Peyer's patch (tissue), 4 donors: ENCODE data around the gene EPS8L3.

ENCODE experiments used
- POLR2A ChIP-seq, 2 donors: fragments of 450-650 bp; IDR thresholded peaks; one replicate each; pipeline ENCODE4 v1.5.1; 2017; ENCODE audit warnings: antibody characterized with exemption in 2 of 2, mild to moderate bottlenecking in 2 of 2, moderate library complexity in 2 of 2
- TF ChIP-seq, protein P1 (sequence below), 6 experiments: fragments of 450-650 bp in 4 of 6; fragments of 200-600 bp in 2 of 6; sonication (generic) in 1 of 6; IDR thresholded peaks; one replicate each; pipeline ENCODE4 v1.5.1; 2017 to 2019; ENCODE audit warnings: antibody characterized with exemption in 6 of 6, mild to moderate bottlenecking in 3 of 6, moderate library complexity in 1 of 6

- no peak for TF ChIP-seq POLR2A (IDR thresholded peaks at IDR 0.05)
- TF ChIP-seq, protein P1, sequence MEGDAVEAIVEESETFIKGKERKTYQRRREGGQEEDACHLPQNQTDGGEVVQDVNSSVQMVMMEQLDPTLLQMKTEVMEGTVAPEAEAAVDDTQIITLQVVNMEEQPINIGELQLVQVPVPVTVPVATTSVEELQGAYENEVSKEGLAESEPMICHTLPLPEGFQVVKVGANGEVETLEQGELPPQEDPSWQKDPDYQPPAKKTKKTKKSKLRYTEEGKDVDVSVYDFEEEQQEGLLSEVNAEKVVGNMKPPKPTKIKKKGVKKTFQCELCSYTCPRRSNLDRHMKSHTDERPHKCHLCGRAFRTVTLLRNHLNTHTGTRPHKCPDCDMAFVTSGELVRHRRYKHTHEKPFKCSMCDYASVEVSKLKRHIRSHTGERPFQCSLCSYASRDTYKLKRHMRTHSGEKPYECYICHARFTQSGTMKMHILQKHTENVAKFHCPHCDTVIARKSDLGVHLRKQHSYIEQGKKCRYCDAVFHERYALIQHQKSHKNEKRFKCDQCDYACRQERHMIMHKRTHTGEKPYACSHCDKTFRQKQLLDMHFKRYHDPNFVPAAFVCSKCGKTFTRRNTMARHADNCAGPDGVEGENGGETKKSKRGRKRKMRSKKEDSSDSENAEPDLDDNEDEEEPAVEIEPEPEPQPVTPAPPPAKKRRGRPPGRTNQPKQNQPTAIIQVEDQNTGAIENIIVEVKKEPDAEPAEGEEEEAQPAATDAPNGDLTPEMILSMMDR (IDR thresholded peaks at IDR 0.05) = peak in 5 of 6 experiments; percentile 25 to 51 (median 46)
Measured at GRCh38 chr1:109790735-109791494, 27.2 kb upstream of the EPS8L3 start.
